LoVo (cell line): Measurements from ENCODE around the gene GUCY2C.
A peak's percentile ranks its signal among the peaks of the same experiment; 100 is the strongest.

Source experiments
- DNase-seq: peaks from one replicate; pipeline ENCODE4 v3.0.0-alpha.2; 2016; ENCODE audit warnings: low spot score

Gene GUCY2C

GRCh38 chr12:14621826-14622225 is 74.6 kb downstream of the GUCY2C start:
- no peak for DNase-seq

- DNase-seq: peak; percentile 23
These were observed 76.5 kb downstream of the GUCY2C start for GRCh38 chr12:14619741-14620501.

- peak; percentile 32 for DNase-seq
These were observed 77.4 kb downstream of the GUCY2C start for GRCh38 chr12:14618983-14619382.

- peak; percentile 34 for DNase-seq
These were observed 81.7 kb downstream of the GUCY2C start for GRCh38 chr12:14614704-14615121.

- DNase-seq: no peak
These were observed 82.7 kb downstream of the GUCY2C start for GRCh38 chr12:14613718-14614117.

- DNase-seq: no peak
These were observed 83.4 kb downstream of the GUCY2C start for GRCh38 chr12:14612898-14613445.

GRCh38 chr12:14612250-14612649 is 84.1 kb downstream of the GUCY2C start:
- DNase-seq: peak; percentile 70

- DNase-seq: peak; percentile 67
These were observed 84.7 kb downstream of the GUCY2C start for GRCh38 chr12:14611640-14612203.

- no peak for DNase-seq
These were observed 88.8 kb downstream of the GUCY2C start for GRCh38 chr12:14607568-14607967.

GRCh38 chr12:14605401-14605989 is 90.9 kb downstream of the GUCY2C start:
- no peak for DNase-seq

- DNase-seq: no peak
These were observed 94.5 kb downstream of the GUCY2C start for GRCh38 chr12:14601692-14602478.

- no peak for DNase-seq
These were observed 98.9 kb downstream of the GUCY2C start for GRCh38 chr12:14597480-14597879.

- no peak for DNase-seq
These were observed 104.7 kb downstream of the GUCY2C start for GRCh38 chr12:14591719-14592118.

- no peak for DNase-seq
These were observed 107.0 kb downstream of the GUCY2C start for GRCh38 chr12:14589169-14590004.

GRCh38 chr12:14588571-14588970 is 107.8 kb downstream of the GUCY2C start:
- no peak for DNase-seq

GRCh38 chr12:14578646-14579045 is 117.8 kb downstream of the GUCY2C start:
- DNase-seq: no peak

- no peak for DNase-seq
These were observed 119.1 kb downstream of the GUCY2C start for GRCh38 chr12:14577344-14577743.

GRCh38 chr12:14576896-14577295 is 119.5 kb downstream of the GUCY2C start:
- no peak for DNase-seq

GRCh38 chr12:14575585-14575984 is 120.8 kb downstream of the GUCY2C start:
- no peak for DNase-seq

- no peak for DNase-seq
These were observed 123.3 kb downstream of the GUCY2C start for GRCh38 chr12:14573118-14573517.

GRCh38 chr12:14572401-14572800 is 124.0 kb downstream of the GUCY2C start:
- DNase-seq: no peak
